SK-N-SH (cell line): Measurements from ENCODE around the gene RANBP10. TPM values are rescaled to one million over a fixed set of nuclear protein-coding genes. Genes with fewer than 3 reads are reported as not detected.

Experiments
- CTCF ChIA-PET: fragments of 300-600, 350-600 bp; formaldehyde crosslinking; extraction: SDS; loops from one replicate; lab custom pipeline; 2021; lab: Yijun Ruan, JAX
- POLR2A ChIA-PET: fragments of 350-600 bp; sonication (Branson Sonifier 250); formaldehyde crosslinking; extraction: SDS; loops from one replicate; lab custom pipeline; 2020; ENCODE audit warnings: antibody characterized with exemption, inconsistent platforms; lab: Yijun Ruan, JAX
- DNase-seq: peaks from one replicate; pipeline ENCODE4 v3.0.0; 2012
- H2AFZ ChIP-seq: fragments of 200-600 bp; sonication (generic); 2 replicates; pipeline ENCODE4 v1.8.1; 2016; ENCODE audit warnings: antibody characterized with exemption, mild to moderate bottlenecking, low read depth
- H3F3A ChIP-seq: fragments of 200-600 bp; sonication (generic); replicated peaks from 2 replicates; pipeline ENCODE3; 2016; ENCODE audit warnings: antibody characterized with exemption, mild to moderate bottlenecking; ENCODE audit not compliant: insufficient read depth
- H3K27ac ChIP-seq, 2 experiments: fragments of 200-500 bp in 1 of 2; fragments of 200-600 bp in 1 of 2; sonication (Bioruptor generic) in 1 of 2; sonication (generic), shearing (Covaris generic) in 1 of 2; 2 replicates each; pipeline versions ENCODE4 v1.5.1 to v1.6.1; 2014 to 2016; ENCODE audit warnings: low read depth in 2 of 2, inconsistent platforms in 1 of 2, low read length in 1 of 2, mild to moderate bottlenecking in 1 of 2, mixed read lengths in 1 of 2
- H3K27me3 ChIP-seq: fragments of 200-600 bp; sonication (generic), shearing (Covaris generic); 2 replicates; pipeline ENCODE4 v1.6.1; 2016; ENCODE audit warnings: mixed run types; ENCODE audit not compliant: insufficient read depth
- H3K36me3 ChIP-seq, 2 experiments: fragments of 200-500 bp in 1 of 2; fragments of 200-600 bp in 1 of 2; sonication (Bioruptor generic) in 1 of 2; sonication (generic) in 1 of 2; replicated peaks in 1 of 2; 2 replicates each; pipeline versions ENCODE3 to v1.5.1; 2014 to 2016; ENCODE audit warnings: low read length in 1 of 2, mild to moderate bottlenecking in 1 of 2; ENCODE audit not compliant: insufficient read depth in 2 of 2, control insufficient read depth in 1 of 2
- H3K4me1 ChIP-seq, 2 experiments: fragments of 200-500 bp in 1 of 2; fragments of 200-600 bp in 1 of 2; sonication (Bioruptor generic) in 1 of 2; sonication (generic), shearing (Covaris generic) in 1 of 2; 2 replicates each; pipeline versions ENCODE4 v1.5.1 to v1.6.1; 2014 to 2016; ENCODE audit warnings: low read depth in 1 of 2, low read length in 1 of 2, mixed run types in 1 of 2; ENCODE audit not compliant: insufficient read depth in 2 of 2, control insufficient read depth in 1 of 2
- H3K4me2 ChIP-seq: fragments of 200-600 bp; sonication (generic), shearing (Covaris generic); 2 replicates; pipeline ENCODE4 v1.6.1; 2017; ENCODE audit warnings: mixed run types
- H3K4me3 ChIP-seq, 2 experiments: fragments of 200-500 bp in 1 of 2; fragments of 200-600 bp in 1 of 2; sonication (Bioruptor generic) in 1 of 2; sonication (generic), shearing (Covaris generic) in 1 of 2; 2 replicates each; pipeline versions ENCODE4 v1.5.1 to v1.8.1; 2014 to 2016; ENCODE audit warnings: low read depth in 2 of 2, inconsistent platforms in 1 of 2, low read length in 1 of 2, mild to moderate bottlenecking in 1 of 2, mixed read lengths in 1 of 2, moderate library complexity in 1 of 2
- H3K79me2 ChIP-seq: fragments of 200-600 bp; sonication (generic); 2 replicates; pipeline ENCODE4 v1.8.1; 2017; ENCODE audit warnings: mild to moderate bottlenecking; ENCODE audit not compliant: insufficient read depth
- H3K9ac ChIP-seq: fragments of 200-600 bp; sonication (generic); 2 replicates; pipeline ENCODE4 v1.6.1; 2017; ENCODE audit warnings: mixed run types
- H3K9me2 ChIP-seq: fragments of 200-600 bp; sonication (generic); 2 replicates; pipeline ENCODE4 v1.6.1; 2017; ENCODE audit warnings: mixed run types
- H3K9me3 ChIP-seq: fragments of 200-600 bp; sonication (generic); 2 replicates; pipeline ENCODE4 v1.6.1; 2017; ENCODE audit warnings: mixed run types, mild to moderate bottlenecking, moderate library complexity
- H4K20me1 ChIP-seq: fragments of 200-600 bp; sonication (generic); 2 replicates; pipeline ENCODE4 v1.6.1; 2017; ENCODE audit warnings: mild to moderate bottlenecking, mixed run types; ENCODE audit not compliant: insufficient read depth
- ELF1 ChIP-seq: IDR thresholded peaks from 2 replicates; pipeline ENCODE4 v1.4.0; 2012
- EP300 ChIP-seq, 2 experiments: IDR thresholded peaks; 2 replicates each; pipeline versions ENCODE4 v1.4.0 to v1.6.1; 2012; ENCODE audit warnings: borderline replicate concordance in 1 of 2, low read depth in 1 of 2, low read length in 1 of 2
- FOSL2 ChIP-seq: IDR thresholded peaks from 2 replicates; pipeline ENCODE4 v1.4.0; 2012; ENCODE audit warnings: low read depth, mild to moderate bottlenecking, moderate library complexity, borderline replicate concordance
- FOXJ3 ChIP-seq: sonication (generic); formaldehyde crosslinking; IDR thresholded peaks from 2 replicates; pipeline ENCODE4 v1.5.1; 2020; ENCODE audit warnings: mild to moderate bottlenecking, missing genetic modification reagents
- GABPA ChIP-seq: IDR thresholded peaks from 2 replicates; pipeline ENCODE4 v1.4.0; 2012; ENCODE audit warnings: low read depth, mild to moderate bottlenecking
- GATA2 ChIP-seq: sonication (generic); formaldehyde crosslinking; IDR thresholded peaks from 2 replicates; pipeline ENCODE4 v1.5.0; 2020; ENCODE audit warnings: mild to moderate bottlenecking, missing genetic modification reagents
- MEF2A ChIP-seq: IDR thresholded peaks from 2 replicates; pipeline ENCODE4 v1.4.0; 2012; ENCODE audit warnings: low read depth, borderline replicate concordance
- MXI1 ChIP-seq: IDR thresholded peaks from 2 replicates; pipeline ENCODE4 v1.6.1; 2012; ENCODE audit warnings: mild to moderate bottlenecking, low read depth, low read length, improper control_type of control experiment
- NRF1 ChIP-seq: IDR thresholded peaks from 2 replicates; pipeline ENCODE4 v1.6.1; 2012; ENCODE audit warnings: low read depth, mild to moderate bottlenecking, low read length
- POLR2AphosphoS5 ChIP-seq: IDR thresholded peaks from 2 replicates; pipeline ENCODE4 v1.6.1; 2012; ENCODE audit warnings: low read depth, low read length
- RAD21 ChIP-seq: IDR thresholded peaks from 2 replicates; pipeline ENCODE4 v1.6.1; 2012; ENCODE audit warnings: mild to moderate bottlenecking, low read length
- RFX5 ChIP-seq: IDR thresholded peaks from 2 replicates; pipeline ENCODE4 v1.6.1; 2012; ENCODE audit warnings: mild to moderate bottlenecking, improper control_type of control experiment, low read length
- RXRA ChIP-seq: IDR thresholded peaks from 2 replicates; pipeline ENCODE4 v1.4.0; 2012; ENCODE audit warnings: low read depth, mild to moderate bottlenecking, borderline replicate concordance
- SIN3A ChIP-seq: IDR thresholded peaks from 2 replicates; pipeline ENCODE4 v1.6.1; 2012; ENCODE audit warnings: low read depth, mild to moderate bottlenecking, low read length, moderate library complexity, borderline replicate concordance
- TAF1 ChIP-seq: IDR thresholded peaks from 2 replicates; pipeline ENCODE4 v1.6.1; 2012; ENCODE audit warnings: low read depth, mild to moderate bottlenecking, low read length, moderate library complexity, borderline replicate concordance
- TCF12 ChIP-seq: IDR thresholded peaks from 2 replicates; pipeline ENCODE4 v1.4.0; 2012
- TEAD4 ChIP-seq: IDR thresholded peaks from 2 replicates; pipeline ENCODE4 v1.4.0; 2012; ENCODE audit warnings: mild to moderate bottlenecking, borderline replicate concordance; ENCODE audit not compliant: insufficient read depth
- YY1 ChIP-seq: IDR thresholded peaks from 2 replicates; pipeline ENCODE4 v1.4.0; 2012; ENCODE audit warnings: low read depth, mild to moderate bottlenecking
- WGBS: methylation state at CpG from one replicate; pipeline ENCODE4 v1.1.6; 2017; ENCODE audit warnings: low lambda C conversion rate; 5-methylcytosine and 5-hydroxymethylcytosine counted together
- polyA plus RNA-seq, 3 experiments: library from polyadenylated mRNA; depleted of rRNA; stranded (reverse); fragments of >200 nt; gene quantifications; 2 replicates each; pipeline ENCODE4 v1.2.3, GENCODE V29; 2012
- TF ChIP-seq, protein P1 (sequence below): fragments of 150-350 bp; IDR thresholded peaks from 2 replicates; pipeline ENCODE4 v1.6.1; 2017; ENCODE audit warnings: antibody characterized with exemption, low read length, low read depth, borderline replicate concordance

The RANBP10 gene
- polyA plus RNA-seq, 1 of the 3 experiments (the other 2 are of a cell fraction) = 12.1 TPM

DNA sequence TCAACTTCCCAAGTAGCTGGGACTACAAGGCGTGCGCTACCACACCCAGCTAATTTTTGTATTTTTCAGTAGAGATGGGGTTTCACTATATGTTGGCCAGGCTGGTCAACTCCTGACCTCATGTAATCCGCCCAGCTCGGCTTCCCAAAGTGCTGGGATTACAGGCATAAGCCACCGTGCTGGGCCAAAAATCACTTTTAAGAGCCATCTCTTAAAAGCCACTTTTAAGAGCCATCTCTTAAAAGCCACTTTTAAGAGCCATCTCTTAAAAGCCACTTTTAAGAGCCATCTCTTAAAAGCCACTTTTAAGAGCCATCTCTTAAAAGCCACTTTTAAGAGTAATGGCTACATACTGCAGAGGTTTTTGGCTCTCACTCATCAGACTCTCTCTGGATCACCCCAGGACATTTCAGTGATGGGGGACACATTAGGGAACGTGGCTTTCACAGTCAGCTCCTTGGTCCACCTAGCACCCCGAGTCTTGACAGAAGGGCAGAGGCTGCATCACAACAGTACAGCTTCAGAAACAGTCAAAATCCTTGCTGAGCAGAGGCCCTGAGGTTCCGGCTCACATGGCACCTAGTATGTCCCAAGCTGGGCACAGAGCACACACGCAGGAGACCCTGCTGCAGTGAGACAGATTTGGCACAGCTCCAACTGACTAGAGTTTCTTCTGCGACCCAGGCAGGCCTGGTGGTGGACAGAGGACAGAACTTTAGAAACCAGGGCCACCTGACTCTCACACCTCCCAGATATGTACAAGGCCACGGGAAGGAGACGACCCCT is 23.6 kb downstream of the RANBP10 start:
- no peaks in the 10 kb centered on the region; a peak in 1 of 4 replicates for H3K4me1 ChIP-seq
- 0 out of 2 replicates have a peak, but pooled peaks cover 12% of the 10 kb centered on the region for H4K20me1 ChIP-seq
- H3K4me2 ChIP-seq = no peak overlapping the region
- ChIA-PET CTCF (interaction anchor here (0.7 to 1.4 kb wide), 4 partner anchors 13 to 151 kb away, joined by 3 to 5 read pairs (median 3); no protein-coding TSS in a partner anchor), POLR2A (interaction anchor here (1.0 kb wide), 1 partner anchor 24 kb away, joined by 3 read pairs; the partner anchor contains the start of genes RANBP10 and TSNAXIP1)
- H3K27me3 ChIP-seq = no peaks in the 10 kb centered on the region
- H3K9me3 ChIP-seq = no peaks in the 10 kb centered on the region
- peaks cover 7% of the 10 kb centered on the region for H3F3A ChIP-seq
- H3K4me3 ChIP-seq = no peak overlapping the region
- peaks cover 0 to 7% of the 10 kb centered on the region in 2 experiments for H3K36me3 ChIP-seq
- H3K9ac ChIP-seq = no peak overlapping the region
- H3K27ac ChIP-seq = no peak overlapping the region
- 95% methylated on average over 12 of the region's 12 CpGs for WGBS
- peaks cover 38% of the 10 kb centered on the region for H3K79me2 ChIP-seq
- H2AFZ ChIP-seq = no peak overlapping the region
- TF ChIP-seq YY1 = no peak
- no peak for TF ChIP-seq SIN3A
- TF ChIP-seq, protein P1, sequence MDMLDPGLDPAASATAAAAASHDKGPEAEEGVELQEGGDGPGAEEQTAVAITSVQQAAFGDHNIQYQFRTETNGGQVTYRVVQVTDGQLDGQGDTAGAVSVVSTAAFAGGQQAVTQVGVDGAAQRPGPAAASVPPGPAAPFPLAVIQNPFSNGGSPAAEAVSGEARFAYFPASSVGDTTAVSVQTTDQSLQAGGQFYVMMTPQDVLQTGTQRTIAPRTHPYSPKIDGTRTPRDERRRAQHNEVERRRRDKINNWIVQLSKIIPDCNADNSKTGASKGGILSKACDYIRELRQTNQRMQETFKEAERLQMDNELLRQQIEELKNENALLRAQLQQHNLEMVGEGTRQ = no peak
- no peak for TF ChIP-seq RFX5
- TF ChIP-seq MXI1 = no peak
- no peak for TF ChIP-seq NRF1
- no peak for TF ChIP-seq MEF2A
- TF ChIP-seq EP300 (IDR thresholded peaks at IDR 0.05; ENCODE audit: borderline replicate concordance in 1 of 2, low read depth in 1 of 2, low read length in 1 of 2) = no peak
- TF ChIP-seq ELF1 = no peak
- TF ChIP-seq POLR2AphosphoS5 = no peak
- no peak for TF ChIP-seq TCF12
- no peak for TF ChIP-seq GABPA
- TF ChIP-seq TAF1 = no peak
- TF ChIP-seq FOXJ3 (CRISPR knock-in tag) = no peak
- TF ChIP-seq TEAD4 = no peak
- no peak for TF ChIP-seq GATA2
- H3K9me2 ChIP-seq = no peaks in the 10 kb centered on the region
- no peak for DNase-seq

DNA sequence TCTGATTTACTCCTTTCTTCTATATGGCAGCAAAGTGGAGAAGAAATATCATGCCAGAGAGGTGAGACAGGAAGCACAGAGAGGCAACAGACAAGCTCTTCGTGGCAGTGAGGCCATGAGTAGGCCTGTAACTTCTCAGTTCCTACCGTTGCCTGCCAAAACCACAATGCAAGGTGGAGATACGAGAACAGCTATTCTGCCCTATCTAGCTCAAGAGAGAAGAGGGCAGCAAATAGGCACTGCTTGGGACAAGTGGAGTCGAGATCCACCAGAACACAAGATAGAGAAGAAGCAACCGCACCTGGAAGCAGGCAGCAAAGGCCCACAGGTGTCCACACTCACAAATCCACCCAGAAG is 24.8 kb downstream of the RANBP10 start:
- H3K4me3 ChIP-seq = no peak overlapping the region
- no peak for DNase-seq
- TF ChIP-seq ELF1 (no peak), FOSL2 (no peak), RAD21 (no peak), RXRA (no peak), EP300 (IDR thresholded peaks at IDR 0.05; ENCODE audit: borderline replicate concordance in 1 of 2, low read depth in 1 of 2, low read length in 1 of 2) (no peak), MEF2A (no peak)
- WGBS = 83% methylated on average over 4 of the region's 5 CpGs
- no peak overlapping the region for H3K9ac ChIP-seq
- H3K9me2 ChIP-seq = no peaks in the 10 kb centered on the region
- H2AFZ ChIP-seq = no peak overlapping the region
- H4K20me1 ChIP-seq = 0 out of 2 replicates have a peak, but pooled peaks cover 15% of the 10 kb centered on the region
- POLR2A ChIA-PET = no interaction called here
- H3K27ac ChIP-seq = no peak overlapping the region
- peaks cover 0 to 7% of the 10 kb centered on the region in 2 experiments for H3K36me3 ChIP-seq
- H3K9me3 ChIP-seq = no peaks in the 10 kb centered on the region
- H3F3A ChIP-seq = peaks cover 10% of the 10 kb centered on the region
- H3K4me1 ChIP-seq = no peaks in the 10 kb centered on the region; a peak in 1 of 4 replicates
- H3K27me3 ChIP-seq = no peaks in the 10 kb centered on the region
- CTCF ChIA-PET = interaction anchor here (1.2 to 2.0 kb wide), 3 partner anchors 11 to 35 kb away, joined by 3 to 5 read pairs (median 5); no protein-coding TSS in a partner anchor
- no peak overlapping the region for H3K4me2 ChIP-seq
- H3K79me2 ChIP-seq = peaks cover 35% of the 10 kb centered on the region
